Keratinocyte (primary cell): Measurements from ENCODE around the gene SYT6.

Source experiments
- EZH2 ChIP-seq: IDR thresholded peaks from one replicate; pipeline ENCODE4 v1.6.1; 2012; ENCODE audit warnings: inconsistent platforms, mild to moderate bottlenecking, low read length, moderate library complexity
- TF ChIP-seq, protein P1 (sequence below), 3 experiments: IDR thresholded peaks in 1 of 3; conservative IDR thresholded peaks in 1 of 3; optimal IDR thresholded peaks in 1 of 3; 2 replicates in 2 of 3; 3 replicates in 1 of 3; pipeline versions ENCODE3 to v1.5.1; 2011; ENCODE audit warnings: low read length in 3 of 3, mild to moderate bottlenecking in 3 of 3, moderate library complexity in 2 of 3, control low read depth in 1 of 3, inconsistent platforms in 1 of 3; ENCODE audit not compliant: insufficient read depth in 2 of 3; ENCODE audit errors: extremely low read depth in 1 of 3

DNA sequence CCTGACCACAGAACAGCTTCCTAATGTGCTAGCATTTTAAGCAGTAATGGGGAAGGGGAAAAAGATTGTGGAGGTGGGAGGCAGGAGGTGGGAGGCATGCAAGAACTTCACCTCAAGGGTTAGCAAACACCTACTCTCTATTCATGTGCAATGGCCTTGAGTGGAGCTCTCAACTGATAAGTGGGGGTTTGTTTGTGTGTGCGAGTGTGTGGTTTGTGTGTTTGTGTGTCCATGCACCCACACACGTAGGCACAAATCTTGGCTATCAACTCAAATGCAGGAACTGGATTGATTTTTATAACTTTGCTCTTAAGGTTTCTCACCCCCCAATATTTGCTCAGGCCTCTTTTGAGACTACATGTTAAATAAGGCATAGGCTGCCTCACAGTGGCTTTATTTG is 78.6 kb downstream of the SYT6 start:
- TF ChIP-seq, protein P1, sequence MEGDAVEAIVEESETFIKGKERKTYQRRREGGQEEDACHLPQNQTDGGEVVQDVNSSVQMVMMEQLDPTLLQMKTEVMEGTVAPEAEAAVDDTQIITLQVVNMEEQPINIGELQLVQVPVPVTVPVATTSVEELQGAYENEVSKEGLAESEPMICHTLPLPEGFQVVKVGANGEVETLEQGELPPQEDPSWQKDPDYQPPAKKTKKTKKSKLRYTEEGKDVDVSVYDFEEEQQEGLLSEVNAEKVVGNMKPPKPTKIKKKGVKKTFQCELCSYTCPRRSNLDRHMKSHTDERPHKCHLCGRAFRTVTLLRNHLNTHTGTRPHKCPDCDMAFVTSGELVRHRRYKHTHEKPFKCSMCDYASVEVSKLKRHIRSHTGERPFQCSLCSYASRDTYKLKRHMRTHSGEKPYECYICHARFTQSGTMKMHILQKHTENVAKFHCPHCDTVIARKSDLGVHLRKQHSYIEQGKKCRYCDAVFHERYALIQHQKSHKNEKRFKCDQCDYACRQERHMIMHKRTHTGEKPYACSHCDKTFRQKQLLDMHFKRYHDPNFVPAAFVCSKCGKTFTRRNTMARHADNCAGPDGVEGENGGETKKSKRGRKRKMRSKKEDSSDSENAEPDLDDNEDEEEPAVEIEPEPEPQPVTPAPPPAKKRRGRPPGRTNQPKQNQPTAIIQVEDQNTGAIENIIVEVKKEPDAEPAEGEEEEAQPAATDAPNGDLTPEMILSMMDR (optimal IDR thresholded peaks at IDR 0.05 in 1 of 3, IDR thresholded peaks at IDR 0.05 in 1 of 3, conservative IDR thresholded peaks at IDR 0.05 in 1 of 3; ENCODE audit: extremely low read depth in 1 of 3, insufficient read depth in 2 of 3, low read length in 3 of 3): no peak
- TF ChIP-seq EZH2: no peak
